Pancreas (tissue), 10 donors: ENCODE measurements around the gene MEIG1. TPM values are rescaled to one million over a fixed set of nuclear protein-coding genes. Genes with fewer than 3 reads are reported as not detected.
A peak's percentile ranks its signal among the peaks of the same experiment; 100 is the strongest.

ENCODE experiments used
- ATAC-seq, 4 donors: fragments of 200-7000 bp; cut with Tn5 transposase; one replicate each; pipeline versions ENCODE4 v1.8.0 to v1.9.1; 2020; ENCODE audit warnings: mild to moderate bottlenecking in 4 of 4, moderate library complexity in 4 of 4
- DNase-seq, 6 donors: peaks; one replicate each; pipeline ENCODE4 v3.0.0-alpha.2; 2020
- FAIRE-seq: peaks from 2 replicates; lab custom pipeline; 2012; peaks lifted over from hg19 to GRCh38; lab: Jason Lieb, UNC
- H3K27ac ChIP-seq, 4 donors: fragments of 200-600 bp; sonication (generic); 1 replicate in 3 of 4; 2 replicates in 1 of 4; pipeline versions ENCODE4 v1.5.0 to v1.8.0; 2020
- H3K27me3 ChIP-seq, 4 donors: fragments of 200-600 bp; one replicate each; pipeline ENCODE4 v1.8.0; 2021
- H3K36me3 ChIP-seq, 3 donors: fragments of 200-600 bp; sonication (generic) in 1 of 3; one replicate each; pipeline versions ENCODE4 v1.5.0 to v1.8.0; 2020 to 2021
- H3K4me1 ChIP-seq, 3 donors: fragments of 200-600 bp; one replicate each; pipeline ENCODE4 v1.8.0; 2021
- H3K4me3 ChIP-seq, 4 donors: fragments of 200-600 bp; sonication (generic) in 2 of 4; one replicate each; pipeline versions ENCODE4 v1.5.0 to v1.8.0; 2020 to 2021
- H3K9me3 ChIP-seq, 4 donors: fragments of 200-600 bp; one replicate each; pipeline ENCODE4 v1.8.0; 2021
- WGBS, 2 donors: extraction: QIAGEN DNeasy Blood & Tissue Kit; methylation state at CpG; one replicate each; pipeline ENCODE4 v1.1.7; 2013; 5-methylcytosine and 5-hydroxymethylcytosine counted together
- intact Hi-C, 3 donors: fragments of 100-400 bp; cut with DNase I; formaldehyde crosslinking; loops; one replicate each; pipeline versions ENCODE4 v1.11.1 to v1.14.2; 2022
- polyA plus RNA-seq, 2 donors: library from polyadenylated mRNA; stranded (reverse); fragments of 200-250 nt; gene quantifications; one replicate each; pipeline ENCODE4 v1.2.3, GENCODE V29; 2013
- total RNA-seq, 6 donors: library from RNA; stranded (reverse); fragmentation: NEBNext Ultra II Directional in 4 of 6; extraction: Animal tissue kit (Norgen Biotek cat#: 25700) in 4 of 6; gene quantifications; one replicate each; pipeline versions ENCODE4 v1.2.1 to v1.2.4, GENCODE V29; 2021 to 2023
- TF ChIP-seq, protein P1 (sequence below), 4 donors: fragments of 200-600 bp; sonication (generic) in 3 of 4; IDR thresholded peaks; one replicate each; pipeline versions ENCODE4 v1.5.0 to v1.8.0; 2021; ENCODE audit warnings: antibody characterized with exemption in 4 of 4
- donor health status: healthy with polysubstance abuse.
- donor health status: DM: no; HTN: no; CAD: no; lungs with moderate emphysema.
- donor health status: DM: no; HTN: no; CAD: no.
- donor health status: control.
- donor health status: control.
- donor health status: Bipolar disorder and iron deficiency.
- donor health status: DM: yes; HTN: yes; CAD: no.
- donor health status: DM: no; HTN: no; CAD: no.
- donor health status: DM: no; HTN: no; CAD: no.
- donor health status: DM: yes; HTN: yes; CAD: no.

MEIG1 gene
- total and polyA plus RNA-seq, 8 donors, result 0.44 to 1.5 TPM; not detected in 6

DNA sequence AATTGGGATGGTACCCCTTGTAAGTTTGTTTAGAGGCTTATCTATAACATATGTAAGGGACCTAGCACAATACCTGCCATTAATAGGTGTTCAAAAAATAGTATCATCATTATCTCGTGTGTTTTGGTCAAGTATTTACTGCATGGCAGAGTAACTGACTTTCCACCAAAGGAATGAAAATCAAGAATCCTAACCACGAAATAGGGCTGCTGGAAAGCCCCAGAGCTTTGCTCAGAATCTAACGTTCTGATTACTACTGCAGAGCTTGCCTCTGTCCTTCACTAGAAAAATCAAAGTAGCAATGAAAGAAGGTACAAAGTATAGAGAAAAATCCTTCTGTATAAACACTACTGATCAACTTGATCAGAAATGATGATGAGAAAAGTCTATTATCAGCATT, 40.2 kb upstream of the MEIG1 start:
- no peaks in the 10 kb centered on the region for H3K27me3 ChIP-seq
- TF ChIP-seq, protein P1, sequence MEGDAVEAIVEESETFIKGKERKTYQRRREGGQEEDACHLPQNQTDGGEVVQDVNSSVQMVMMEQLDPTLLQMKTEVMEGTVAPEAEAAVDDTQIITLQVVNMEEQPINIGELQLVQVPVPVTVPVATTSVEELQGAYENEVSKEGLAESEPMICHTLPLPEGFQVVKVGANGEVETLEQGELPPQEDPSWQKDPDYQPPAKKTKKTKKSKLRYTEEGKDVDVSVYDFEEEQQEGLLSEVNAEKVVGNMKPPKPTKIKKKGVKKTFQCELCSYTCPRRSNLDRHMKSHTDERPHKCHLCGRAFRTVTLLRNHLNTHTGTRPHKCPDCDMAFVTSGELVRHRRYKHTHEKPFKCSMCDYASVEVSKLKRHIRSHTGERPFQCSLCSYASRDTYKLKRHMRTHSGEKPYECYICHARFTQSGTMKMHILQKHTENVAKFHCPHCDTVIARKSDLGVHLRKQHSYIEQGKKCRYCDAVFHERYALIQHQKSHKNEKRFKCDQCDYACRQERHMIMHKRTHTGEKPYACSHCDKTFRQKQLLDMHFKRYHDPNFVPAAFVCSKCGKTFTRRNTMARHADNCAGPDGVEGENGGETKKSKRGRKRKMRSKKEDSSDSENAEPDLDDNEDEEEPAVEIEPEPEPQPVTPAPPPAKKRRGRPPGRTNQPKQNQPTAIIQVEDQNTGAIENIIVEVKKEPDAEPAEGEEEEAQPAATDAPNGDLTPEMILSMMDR (IDR thresholded peaks at IDR 0.05), result no peak
- no peak for DNase-seq
- ATAC-seq, result no peak
- no peak overlapping the region for H3K4me3 ChIP-seq
- no peaks in the 10 kb centered on the region for H3K4me1 ChIP-seq
- no peak overlapping the region for H3K27ac ChIP-seq
- intact Hi-C loops, result no loop called here
- 89 to 92% methylated on average over 3 of the region's 3 CpGs for WGBS, 2 donors
- FAIRE-seq, result no peak
- peaks cover 6 to 24% (median 9%) of the 10 kb centered on the region in 3 donors for H3K36me3 ChIP-seq
- no peaks in the 10 kb centered on the region for H3K9me3 ChIP-seq

DNA sequence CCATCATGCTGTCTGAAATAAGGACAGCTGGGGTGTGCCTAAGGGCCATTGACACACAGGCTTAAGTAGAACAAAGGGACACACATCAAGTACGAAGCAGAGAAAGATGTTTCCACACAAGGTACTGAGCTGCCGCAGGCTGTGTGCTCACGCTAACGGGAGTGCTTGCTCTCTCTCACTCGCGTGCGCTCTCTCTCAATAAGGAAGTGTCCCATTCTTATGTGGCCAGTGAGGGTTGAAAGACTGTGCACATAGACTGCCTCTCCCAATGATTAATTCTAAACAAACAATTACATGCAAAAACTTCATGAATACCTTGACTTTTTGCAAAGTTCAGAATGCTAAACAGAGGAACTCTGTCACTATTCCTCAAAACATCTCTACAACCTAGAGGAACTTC, 35.2 kb upstream of the MEIG1 start:
- no peak for FAIRE-seq
- Histone ChIP-seq H3K27ac (no peak overlapping the region), H3K36me3 (peaks cover 0 to 20% (median 0%) of the 10 kb centered on the region in 3 donors), H3K9me3 (no peaks in the 10 kb centered on the region), H3K27me3 (no peaks in the 10 kb centered on the region), H3K4me3 (no peak overlapping the region), H3K4me1 (no peaks in the 10 kb centered on the region)
- 96 to 98% methylated on average over 7 of the region's 7 CpGs for WGBS, 2 donors
- intact Hi-C loops, result no loop called here
- no peak for DNase-seq
- peak in 1 of 4 donors; percentile 41 for ATAC-seq
- TF ChIP-seq, protein P1 (IDR thresholded peaks at IDR 0.05), result no peak

DNA sequence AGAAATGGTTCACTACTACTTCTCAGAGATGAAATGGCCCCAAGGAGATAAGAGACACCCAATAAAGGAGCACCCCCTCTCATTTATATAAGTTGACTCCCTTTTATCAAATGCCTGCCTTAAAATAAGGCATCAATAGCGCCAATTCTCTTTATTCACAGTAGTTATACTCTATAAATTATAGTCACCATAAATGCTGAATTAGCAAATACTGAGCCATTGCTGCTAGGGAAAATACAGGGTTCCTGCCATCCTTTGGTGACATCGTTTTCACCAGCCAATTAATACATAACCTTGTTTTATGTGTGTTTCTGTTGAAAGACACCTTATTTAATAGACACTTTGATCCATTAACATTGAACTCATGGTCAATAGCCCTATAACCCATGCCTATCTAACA, 33.9 kb upstream of the MEIG1 start:
- no peaks in the 10 kb centered on the region for H3K27me3 ChIP-seq
- H3K27ac ChIP-seq, result no peak overlapping the region
- no peaks in the 10 kb centered on the region for H3K9me3 ChIP-seq
- 96 to 100% methylated on average over 2 of the region's 2 CpGs for whole genome bisulfite sequencing, 2 donors
- intact Hi-C loops, result no loop called here
- no peak for DNase-seq
- no peaks in the 10 kb centered on the region for H3K4me1 ChIP-seq
- FAIRE-seq, result no peak
- no peak overlapping the region for H3K4me3 ChIP-seq
- TF ChIP-seq, protein P1 (IDR thresholded peaks at IDR 0.05), result no peak
- ATAC-seq, result no peak
- H3K36me3 ChIP-seq, result peaks cover 0 to 14% (median 0%) of the 10 kb centered on the region in 3 donors

DNA sequence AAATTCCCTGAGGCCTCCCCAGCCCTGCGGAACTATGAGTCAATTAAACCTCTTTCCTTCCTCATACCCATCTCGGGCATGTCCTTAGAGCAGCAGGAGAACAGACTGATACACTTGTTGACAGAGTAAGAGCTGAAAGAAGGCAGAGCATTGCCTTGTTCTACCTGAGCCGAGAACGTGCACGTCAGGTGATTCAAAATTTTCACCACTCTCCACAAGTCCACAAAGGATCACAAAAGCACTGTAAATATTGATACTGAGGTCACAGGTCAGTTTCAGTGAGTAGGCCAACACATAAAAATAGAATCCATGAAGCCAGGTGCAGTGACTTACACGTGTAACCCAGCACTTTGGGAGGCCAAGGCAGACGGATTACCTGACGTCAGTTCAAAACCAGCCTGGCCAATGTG, 33.1 kb upstream of the MEIG1 start:
- Histone ChIP-seq H3K27me3 (no peaks in the 10 kb centered on the region), H3K4me1 (no peaks in the 10 kb centered on the region), H3K4me3 (no peak overlapping the region), H3K36me3 (peaks cover 0 to 18% (median 0%) of the 10 kb centered on the region in 3 donors), H3K9me3 (no peaks in the 10 kb centered on the region), H3K27ac (no peak overlapping the region)
- FAIRE-seq (no peak), ATAC-seq (peak in 1 of 4 donors; percentile 68), DNase-seq (no peak)
- TF ChIP-seq, protein P1 (IDR thresholded peaks at IDR 0.05), result no peak
- 66 to 68% methylated on average over 8 of the region's 8 CpGs for WGBS, 2 donors
- intact Hi-C loops, result no loop called here

DNA sequence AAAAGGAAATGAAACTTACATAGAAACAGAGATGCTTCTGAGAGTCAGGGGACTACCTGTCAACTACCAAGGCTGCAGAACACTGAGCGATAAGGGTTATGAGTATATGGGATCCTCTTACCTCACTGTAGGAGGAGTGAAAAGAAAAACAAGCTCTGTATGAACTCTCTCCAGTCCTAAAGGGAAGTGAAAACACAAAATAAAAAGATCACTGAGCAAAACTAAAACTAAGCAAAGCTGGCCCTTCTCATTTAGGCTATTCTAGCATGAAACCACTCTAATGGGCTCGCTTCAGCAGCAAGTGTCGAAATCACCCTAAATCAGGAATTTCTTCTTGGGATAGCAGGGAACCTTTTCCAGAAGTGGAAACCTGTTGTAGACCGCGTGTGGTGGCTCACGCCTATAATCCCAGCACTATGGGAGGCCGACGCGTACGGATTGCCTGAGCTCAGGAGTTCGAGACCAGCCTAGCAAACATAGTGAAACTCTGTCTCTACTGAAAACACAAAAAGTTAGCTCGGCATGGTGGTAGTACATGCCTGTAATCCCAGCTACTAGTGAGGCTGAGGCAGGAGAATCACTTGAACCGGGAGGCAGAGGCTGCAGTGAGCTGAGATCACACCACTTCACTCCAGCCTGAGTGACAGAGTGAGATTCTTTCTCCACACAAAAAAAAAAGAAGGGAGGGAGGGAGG, 32.3 kb upstream of the MEIG1 start:
- DNase-seq (no peak), ATAC-seq (no peak), FAIRE-seq (no peak)
- Histone ChIP-seq H3K4me3 (no peak overlapping the region), H3K4me1 (no peaks in the 10 kb centered on the region), H3K27ac (no peak overlapping the region), H3K36me3 (peaks cover 0 to 20% (median 0%) of the 10 kb centered on the region in 3 donors), H3K9me3 (no peaks in the 10 kb centered on the region), H3K27me3 (no peaks in the 10 kb centered on the region)
- WGBS, 2 donors, result 92 to 96% methylated on average over 13 of the region's 13 CpGs
- TF ChIP-seq, protein P1 (IDR thresholded peaks at IDR 0.05), result no peak
- intact Hi-C loops, result no loop called here
